HCT116 (cell line): ENCODE measurements around the gene FARP1. TPM values are rescaled to one million over a fixed set of nuclear protein-coding genes. Genes with fewer than 3 reads are reported as not detected.

Experiments used
- ATAC-seq: fragments of 200-7000 bp; cut with Tn5 transposase; 2 replicates; pipeline ENCODE4 v1.9.1; 2020; ENCODE audit warnings: mild to moderate bottlenecking, moderate library complexity
- BruUV-seq: library from RNA; stranded (reverse); fragments of 400-500 nt; replicated peaks from 2 replicates; lab custom pipeline; 2021; lab: Mats Ljungman, UMichigan
- CTCF ChIA-PET: fragments of 300-600 bp; sonication (Branson Sonifier 250); formaldehyde crosslinking; loops from one replicate; lab custom pipeline; 2021; ENCODE audit warnings: antibody characterized with exemption; lab: Charles Lee
- POLR2A ChIA-PET: fragments of 300-600, 350-600 bp; sonication (Branson Sonifier 250); formaldehyde crosslinking; loops from one replicate; lab custom pipeline; 2021; ENCODE audit warnings: antibody characterized with exemption; lab: Charles Lee
- RAD21 ChIA-PET, 2 experiments: fragments of 300-600 bp; sonication (Branson Sonifier 250); formaldehyde crosslinking; loops; one replicate each; lab custom pipeline; 2023; ENCODE audit warnings: low total read pairs in 2 of 2; ENCODE audit not compliant: uncharacterized antibody in 2 of 2, unreplicated experiment in 2 of 2, low non-redundant PET in 1 of 2; lab: Charles Lee
- DNase-seq: peaks from one replicate; pipeline ENCODE4 v3.0.0-alpha.2; 2010; ENCODE audit warnings: low read depth, low spot score
- H2AFZ ChIP-seq: fragments of 200-600 bp; shearing (Covaris generic), sonication (generic); 2 replicates; pipeline ENCODE4 v1.6.1; 2017; ENCODE audit warnings: low read depth, mixed run types, mixed read lengths, antibody characterized with exemption, low read length; ENCODE audit not compliant: poor library complexity, severe bottlenecking
- H3K27ac ChIP-seq: 2 replicates; pipeline ENCODE4 v1.5.1; 2012; ENCODE audit warnings: low read depth, low read length
- H3K27me3 ChIP-seq: fragments of 200-600 bp; sonication (generic); 2 replicates; pipeline ENCODE4 v1.6.1; 2016; ENCODE audit warnings: mixed run types, low read length, mixed read lengths; ENCODE audit not compliant: insufficient read depth
- H3K36me3 ChIP-seq, 2 experiments: fragments of 200-500 bp in 1 of 2; fragments of 200-600 bp in 1 of 2; sonication (Bioruptor generic) in 1 of 2; sonication (generic) in 1 of 2; 2 replicates each; pipeline versions ENCODE4 v1.5.1 to v1.6.1; 2014 to 2016; ENCODE audit warnings: low read length in 2 of 2, inconsistent platforms in 1 of 2, mixed read lengths in 1 of 2, mixed run types in 1 of 2; ENCODE audit not compliant: insufficient read depth in 2 of 2, control insufficient read depth in 1 of 2
- H3K4me1 ChIP-seq, 2 experiments: fragments of 200-600 bp in 1 of 2; sonication (generic) in 1 of 2; 2 replicates each; pipeline versions ENCODE4 v1.5.1 to v1.6.1; 2012 to 2017; ENCODE audit warnings: low read length in 2 of 2, inconsistent platforms in 1 of 2, mild to moderate bottlenecking in 1 of 2, mixed read lengths in 1 of 2, mixed run types in 1 of 2, moderate library complexity in 1 of 2; ENCODE audit not compliant: insufficient read depth in 2 of 2, control insufficient read depth in 1 of 2
- H3K4me2 ChIP-seq: fragments of 200-600 bp; sonication (generic); 2 replicates; pipeline ENCODE4 v1.6.1; 2017; ENCODE audit warnings: mixed run types, low read length, mixed read lengths
- H3K4me3 ChIP-seq, 2 experiments: fragments of 200-600 bp in 1 of 2; sonication (generic) in 1 of 2; replicated peaks in 1 of 2; 2 replicates each; pipeline ENCODE4 v1.5.1; 2011 to 2016; ENCODE audit warnings: low read length in 2 of 2, control low read depth in 1 of 2, low read depth in 1 of 2, mild to moderate bottlenecking in 1 of 2, mixed read lengths in 1 of 2, mixed run types in 1 of 2
- H3K79me2 ChIP-seq: fragments of 200-600 bp; sonication (generic); 2 replicates; pipeline ENCODE4 v1.6.1; 2017; ENCODE audit warnings: mild to moderate bottlenecking, mixed run types, low read length, moderate library complexity, mixed read lengths; ENCODE audit not compliant: insufficient read depth
- H3K9ac ChIP-seq: fragments of 200-600 bp; sonication (generic); 2 replicates; pipeline ENCODE4 v1.6.1; 2016; ENCODE audit warnings: low read length, mixed read lengths
- H3K9me2 ChIP-seq: fragments of 200-600 bp; sonication (generic), shearing (Covaris generic); 2 replicates; pipeline ENCODE4 v1.6.1; 2017; ENCODE audit warnings: mixed run types, mild to moderate bottlenecking, moderate library complexity; ENCODE audit not compliant: insufficient read depth
- H3K9me3 ChIP-seq, 2 experiments: fragments of 200-500 bp in 1 of 2; fragments of 200-600 bp in 1 of 2; sonication (Bioruptor generic) in 1 of 2; sonication (generic) in 1 of 2; 2 replicates each; pipeline ENCODE4 v1.6.1; 2014 to 2017; ENCODE audit warnings: low read length in 2 of 2, mixed read lengths in 2 of 2, inconsistent platforms in 1 of 2, low read depth in 1 of 2, mild to moderate bottlenecking in 1 of 2, mixed run types in 1 of 2, moderate library complexity in 1 of 2; ENCODE audit not compliant: control insufficient read depth in 1 of 2, insufficient read depth in 1 of 2
- H4K20me1 ChIP-seq: fragments of 200-600 bp; sonication (generic), shearing (Covaris generic); 2 replicates; pipeline ENCODE4 v1.6.1; 2017; ENCODE audit warnings: mixed run types, mild to moderate bottlenecking, moderate library complexity; ENCODE audit not compliant: insufficient read depth
- ATF3 ChIP-seq: IDR thresholded peaks from 2 replicates; pipeline ENCODE4 v1.6.1; 2012
- EZH2 ChIP-seq: fragments of 200-600 bp; sonication (generic); IDR thresholded peaks from 2 replicates; pipeline ENCODE4 v1.6.1; 2017; ENCODE audit warnings: antibody characterized with exemption, mixed run types
- EZH2phosphoT487 ChIP-seq: fragments of 200-600 bp; IDR thresholded peaks from 2 replicates; pipeline ENCODE4 v1.6.1; 2018; ENCODE audit warnings: antibody characterized with exemption, borderline replicate concordance
- POLR2AphosphoS5 ChIP-seq: IDR thresholded peaks from 2 replicates; pipeline ENCODE4 v1.6.1; 2011; ENCODE audit warnings: mild to moderate bottlenecking, low read depth, low read length, moderate library complexity
- SRF ChIP-seq: IDR thresholded peaks from 2 replicates; pipeline ENCODE4 v1.6.1; 2012; ENCODE audit warnings: low read depth
- ZBTB33 ChIP-seq: IDR thresholded peaks from 2 replicates; pipeline ENCODE4 v1.6.1; 2011; ENCODE audit warnings: mild to moderate bottlenecking, low read length, moderate library complexity; ENCODE audit not compliant: insufficient replicate concordance; ENCODE audit errors: extremely low read depth
- ZNF274 ChIP-seq: fragments of 200-500 bp; sonication (Bioruptor generic); IDR thresholded peaks from 2 replicates; pipeline ENCODE4 v1.6.1; 2014; ENCODE audit warnings: mild to moderate bottlenecking, low read depth, low read length, inconsistent platforms
- intact Hi-C: fragments of 100-400 bp; cut with micrococcal nuclease; formaldehyde crosslinking; loops from 2 replicates; pipeline ENCODE4 v1.10.0; 2022
- total RNA-seq: library from RNA; stranded (reverse); gene quantifications from one replicate; pipeline ENCODE4 v1.2.1, GENCODE V29; 2021; ENCODE audit not compliant: unreplicated experiment

FARP1 gene
- total RNA-seq, 1 experiment from 2014 or later: 30.5 TPM

- H3K79me2 ChIP-seq: no peaks in the 10 kb centered on the region
- H4K20me1 ChIP-seq: no peaks in the 10 kb centered on the region
- CTCF ChIA-PET: no interaction called here
- H3K27ac ChIP-seq: no peak overlapping the region
- H3K4me2 ChIP-seq: no peak overlapping the region
- POLR2A ChIA-PET: no interaction called here
- TF ChIP-seq ATF3: no peak
- no peak for TF ChIP-seq ZBTB33
- no peak for TF ChIP-seq POLR2AphosphoS5
- no peak for TF ChIP-seq SRF
- no peak for TF ChIP-seq ZNF274
- BruUV-seq: no TSS peak
- no peak overlapping the region for H2AFZ ChIP-seq
- H3K36me3 ChIP-seq: no peaks in the 10 kb centered on the region
- H3K4me1 ChIP-seq: no peaks in the 10 kb centered on the region
- H3K9ac ChIP-seq: no peak overlapping the region
- DNase-seq: no peak
- intact Hi-C loops: no loop called here
- no peak overlapping the region for H3K4me3 ChIP-seq
- no peak for ATAC-seq
- no peaks in the 10 kb centered on the region for H3K27me3 ChIP-seq
- H3K9me2 ChIP-seq: no peaks in the 10 kb centered on the region
- RAD21 ChIA-PET: no interaction called here
- H3K9me3 ChIP-seq: no peaks in the 10 kb centered on the region
Measured at GRCh38 chr13:98239162-98240076, 96.5 kb downstream of the FARP1 start.

GRCh38 chr13:98240135-98240534 is 97.2 kb downstream of the FARP1 start:
- Histone ChIP-seq H3K36me3 (no peaks in the 10 kb centered on the region), H3K9ac (no peak overlapping the region), H2AFZ (no peak overlapping the region), H3K79me2 (no peaks in the 10 kb centered on the region), H3K9me2 (no peaks in the 10 kb centered on the region), H3K4me2 (no peak overlapping the region), H3K4me1 (no peaks in the 10 kb centered on the region), H4K20me1 (no peaks in the 10 kb centered on the region), H3K4me3 (no peak overlapping the region), H3K27ac (no peak overlapping the region), H3K27me3 (no peaks in the 10 kb centered on the region), H3K9me3 (no peaks in the 10 kb centered on the region)
- DNase-seq (no peak), ATAC-seq (no peak)
- BruUV-seq: no TSS peak
- TF ChIP-seq EZH2: no peak
- no peak for TF ChIP-seq EZH2phosphoT487
- ChIA-PET RAD21 (no interaction called here), CTCF (no interaction called here), POLR2A (no interaction called here)
- intact Hi-C loops: no loop called here
